Prostate gland (tissue), 2 donors: Measurements from ENCODE around the gene MOGAT2.

Experiments
- POLR2A ChIP-seq: fragments of 450-650 bp; IDR thresholded peaks from one replicate; pipeline ENCODE4 v1.6.1; 2016; ENCODE audit warnings: antibody characterized with exemption, mild to moderate bottlenecking
- POLR2AphosphoS5 ChIP-seq: sonication (generic); formaldehyde crosslinking; IDR thresholded peaks from one replicate; pipeline ENCODE4 v1.6.1; 2017; ENCODE audit warnings: antibody characterized with exemption
- TF ChIP-seq, protein P1 (sequence below), 4 experiments: fragments of 200-600 bp in 2 of 4; fragments of 450-650 bp in 2 of 4; sonication (generic) in 2 of 4; IDR thresholded peaks; 1 replicate in 3 of 4; 2 replicates in 1 of 4; pipeline ENCODE4 v1.5.1; 2016 to 2019; ENCODE audit warnings: antibody characterized with exemption in 4 of 4, mild to moderate bottlenecking in 2 of 4, moderate library complexity in 2 of 4

DNA sequence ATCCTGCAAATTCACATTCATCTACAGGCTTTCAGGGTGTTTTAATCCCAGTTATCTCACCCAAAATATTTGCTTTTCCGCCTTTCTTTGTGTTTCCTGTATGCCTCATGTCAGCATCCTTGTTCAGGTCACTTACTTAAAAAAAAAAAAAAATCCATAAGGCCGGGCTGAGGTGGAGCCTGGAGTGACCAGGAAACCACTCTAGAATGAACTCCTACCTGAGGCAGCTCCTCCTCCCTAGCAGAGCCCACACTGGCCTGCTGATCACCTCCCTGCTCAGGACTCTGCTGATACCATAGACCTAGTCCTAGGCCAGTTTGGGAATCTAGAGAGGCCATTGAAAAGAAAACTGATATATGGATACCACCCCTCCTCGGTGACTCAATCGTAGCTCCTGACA, 42.2 kb downstream of the MOGAT2 start:
- TF ChIP-seq POLR2A (no peak), POLR2AphosphoS5 (no peak)
- TF ChIP-seq, protein P1, sequence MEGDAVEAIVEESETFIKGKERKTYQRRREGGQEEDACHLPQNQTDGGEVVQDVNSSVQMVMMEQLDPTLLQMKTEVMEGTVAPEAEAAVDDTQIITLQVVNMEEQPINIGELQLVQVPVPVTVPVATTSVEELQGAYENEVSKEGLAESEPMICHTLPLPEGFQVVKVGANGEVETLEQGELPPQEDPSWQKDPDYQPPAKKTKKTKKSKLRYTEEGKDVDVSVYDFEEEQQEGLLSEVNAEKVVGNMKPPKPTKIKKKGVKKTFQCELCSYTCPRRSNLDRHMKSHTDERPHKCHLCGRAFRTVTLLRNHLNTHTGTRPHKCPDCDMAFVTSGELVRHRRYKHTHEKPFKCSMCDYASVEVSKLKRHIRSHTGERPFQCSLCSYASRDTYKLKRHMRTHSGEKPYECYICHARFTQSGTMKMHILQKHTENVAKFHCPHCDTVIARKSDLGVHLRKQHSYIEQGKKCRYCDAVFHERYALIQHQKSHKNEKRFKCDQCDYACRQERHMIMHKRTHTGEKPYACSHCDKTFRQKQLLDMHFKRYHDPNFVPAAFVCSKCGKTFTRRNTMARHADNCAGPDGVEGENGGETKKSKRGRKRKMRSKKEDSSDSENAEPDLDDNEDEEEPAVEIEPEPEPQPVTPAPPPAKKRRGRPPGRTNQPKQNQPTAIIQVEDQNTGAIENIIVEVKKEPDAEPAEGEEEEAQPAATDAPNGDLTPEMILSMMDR (IDR thresholded peaks at IDR 0.05): no peak
